Stimulated activated effector memory CD8-positive, alpha-beta T cell treated with anti-CD3 and anti-CD28 coated beads, Interleukin-12 subunit alpha, Interleukin-12 subunit beta, amount 100 ng/mL, for 72 hours (primary cell): Measurements from ENCODE around the gene GRPEL2.

Experiments used
- ATAC-seq: fragments of 150-1000 bp; cut with Tn5 transposase; 2 replicates; pipeline ENCODE4 v1.10.0; 2021
- DNase-seq, 2 donors: peaks; one replicate each; pipeline ENCODE4 v3.0.0; 2021 to 2022; ENCODE audit warnings: low spot score in 2 of 2
- H3K27ac Mint-ChIP-seq: one replicate; pipeline ENCODE4 v1.8.0; 2022; ENCODE audit warnings: mild to moderate bottlenecking, mixed read lengths
- H3K36me3 Mint-ChIP-seq: one replicate; pipeline ENCODE4 v1.8.0; 2022; ENCODE audit warnings: mild to moderate bottlenecking, mixed read lengths
- H3K4me1 Mint-ChIP-seq: one replicate; pipeline ENCODE4 v1.8.0; 2022; ENCODE audit warnings: mixed read lengths
- H3K4me3 Mint-ChIP-seq: one replicate; pipeline ENCODE4 v1.8.0; 2022; ENCODE audit warnings: mild to moderate bottlenecking, mixed read lengths
- H3K9me3 Mint-ChIP-seq: one replicate; pipeline ENCODE4 v1.8.0; 2022; ENCODE audit warnings: mixed read lengths

The GRPEL2 gene

GRCh38 chr5:149337736-149338135, 7.6 kb upstream of the GRPEL2 start:
- Mint-ChIP-seq H3K27ac (no peak overlapping the region), H3K4me3 (no peak overlapping the region), H3K36me3 (no peaks in the 10 kb centered on the region), H3K4me1 (no peaks in the 10 kb centered on the region), H3K9me3 (no peaks in the 10 kb centered on the region)
- DNase-seq (no peak), ATAC-seq (no peak)

DNA sequence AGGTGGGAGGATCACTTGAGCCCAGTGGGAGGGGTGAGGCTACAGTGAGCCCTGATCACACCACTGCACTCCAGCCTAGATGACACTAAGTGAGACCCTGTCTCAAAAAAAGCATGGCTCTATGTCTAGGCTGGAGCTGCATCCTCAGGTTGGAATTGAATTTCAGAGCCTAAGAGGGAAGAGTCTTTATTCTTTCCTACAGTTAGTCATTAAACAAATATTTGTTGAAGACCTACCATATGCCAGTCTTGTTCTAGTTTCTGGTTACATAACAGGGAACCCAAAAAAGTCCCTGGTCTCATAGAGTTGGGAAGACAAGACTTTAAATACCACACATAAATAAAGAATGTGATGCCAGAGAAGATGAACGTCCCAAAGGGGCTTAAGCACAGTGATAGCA, 6.9 kb upstream of the GRPEL2 start:
- Mint-ChIP-seq H3K4me1 (no peaks in the 10 kb centered on the region), H3K27ac (no peak overlapping the region), H3K36me3 (no peaks in the 10 kb centered on the region), H3K9me3 (no peaks in the 10 kb centered on the region), H3K4me3 (no peak overlapping the region)
- DNase-seq (no peak), ATAC-seq (no peak)

DNA sequence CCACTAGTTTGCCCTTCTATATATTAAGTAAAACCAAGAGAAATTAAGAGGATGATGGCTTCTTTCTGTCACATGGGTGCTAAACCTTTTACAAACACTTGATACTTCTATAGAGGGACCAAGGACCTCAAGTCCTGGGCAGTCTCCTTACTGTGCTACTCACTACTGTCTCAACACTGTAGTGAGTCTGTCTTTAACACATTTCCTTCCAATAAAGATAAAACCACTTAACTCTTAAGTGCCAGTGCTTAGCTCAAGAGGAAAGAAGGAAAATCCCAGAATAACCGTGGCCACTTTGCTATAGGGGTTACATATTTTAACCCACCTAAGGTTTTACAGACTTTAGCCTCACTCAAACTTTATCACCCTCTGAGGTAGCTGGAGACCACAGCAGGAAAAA, 4.4 kb upstream of the GRPEL2 start:
- Mint-ChIP-seq H3K4me3 (no peak overlapping the region), H3K36me3 (peaks cover 11% of the 10 kb centered on the region), H3K9me3 (no peaks in the 10 kb centered on the region), H3K4me1 (peaks cover 15% of the 10 kb centered on the region), H3K27ac (no peak overlapping the region)
- ATAC-seq (no peak), DNase-seq (no peak)

DNA sequence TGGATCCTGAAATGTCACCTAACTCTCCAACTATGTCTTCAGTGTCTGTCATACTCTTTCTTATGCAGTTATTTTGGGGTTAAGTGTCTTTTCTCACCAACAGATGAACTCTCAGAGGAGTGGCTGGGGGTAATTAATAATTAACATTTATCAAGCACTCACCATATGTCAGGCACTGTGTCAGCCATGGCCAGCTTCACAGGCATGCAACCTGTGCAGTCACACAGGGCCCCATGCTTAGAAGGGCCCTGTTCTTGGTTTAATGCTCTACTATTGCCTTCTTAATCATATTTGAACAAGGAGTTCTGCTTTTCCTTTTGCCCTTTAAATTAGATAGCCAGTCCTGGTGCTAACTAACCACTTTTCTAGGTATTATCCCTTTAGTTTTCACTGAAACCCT, 3.4 kb upstream of the GRPEL2 start:
- no peak for ATAC-seq
- Mint-ChIP-seq H3K4me3 (no peak overlapping the region), H3K4me1 (peaks cover 16% of the 10 kb centered on the region), H3K27ac (no peak overlapping the region), H3K36me3 (peaks cover 19% of the 10 kb centered on the region), H3K9me3 (no peaks in the 10 kb centered on the region)
- no peak for DNase-seq

DNA sequence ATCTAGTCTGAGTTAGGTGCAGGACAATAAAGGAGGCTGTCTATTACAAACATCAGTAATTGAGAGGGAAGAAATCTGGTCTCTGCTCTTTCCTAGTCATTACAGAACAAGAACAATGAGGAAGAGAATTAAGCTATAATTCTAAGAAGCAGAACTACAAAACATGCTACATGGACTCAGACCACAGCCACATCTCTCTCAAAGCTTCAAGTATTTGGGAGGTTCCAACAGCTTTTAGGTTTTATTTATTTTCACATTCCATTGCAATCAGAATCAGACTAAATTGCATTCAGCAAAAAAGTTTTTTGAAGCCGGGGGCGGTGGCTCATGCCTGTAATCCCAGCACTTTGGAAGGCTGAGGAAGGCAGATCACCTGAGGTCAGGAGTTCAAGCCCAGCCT, 1.1 kb upstream of the GRPEL2 start:
- peaks cover 40% of the 10 kb centered on the region for H3K36me3 Mint-ChIP-seq
- peak overlapping the region; percentile 91 for H3K4me3 Mint-ChIP-seq
- no peaks in the 10 kb centered on the region for H3K9me3 Mint-ChIP-seq
- peaks cover 38% of the 10 kb centered on the region for H3K4me1 Mint-ChIP-seq
- no peak for ATAC-seq
- peak overlapping the region; percentile 96 for H3K27ac Mint-ChIP-seq
- no peak for DNase-seq

- H3K4me3 Mint-ChIP-seq, result peak overlapping the region; percentile 91
- peaks cover 53% of the 10 kb centered on the region for H3K4me1 Mint-ChIP-seq
- H3K36me3 Mint-ChIP-seq, result peaks cover 57% of the 10 kb centered on the region
- H3K9me3 Mint-ChIP-seq, result no peaks in the 10 kb centered on the region
- peak; percentile 2 for ATAC-seq
- peak in 1 of 2 donors; percentile 69 for DNase-seq
- peak overlapping the region; percentile 96 for H3K27ac Mint-ChIP-seq
Observed at GRCh38 chr5:149345892-149346222, 558 bp downstream of the GRPEL2 start.

GRCh38 chr5:149348518-149348917, 3.2 kb downstream of the GRPEL2 start:
- Mint-ChIP-seq H3K4me3 (peak overlapping the region; percentile 91), H3K4me1 (peaks cover 69% of the 10 kb centered on the region), H3K27ac (peak overlapping the region; percentile 67), H3K9me3 (no peaks in the 10 kb centered on the region), H3K36me3 (peaks cover 84% of the 10 kb centered on the region)
- DNase-seq (no peak), ATAC-seq (peak; percentile 38)

- Mint-ChIP-seq H3K4me1 (peaks cover 68% of the 10 kb centered on the region), H3K27ac (peak overlapping the region; percentile 23), H3K9me3 (no peaks in the 10 kb centered on the region), H3K36me3 (peaks cover 92% of the 10 kb centered on the region), H3K4me3 (no peak overlapping the region)
- DNase-seq, result no peak
- no peak for ATAC-seq
Observed at GRCh38 chr5:149349382-149349781, 4.1 kb downstream of the GRPEL2 start.

GRCh38 chr5:149352169-149352568, 6.9 kb downstream of the GRPEL2 start:
- DNase-seq, result no peak
- H3K4me1 Mint-ChIP-seq, result peaks cover 82% of the 10 kb centered on the region
- H3K4me3 Mint-ChIP-seq, result no peak overlapping the region
- no peaks in the 10 kb centered on the region for H3K9me3 Mint-ChIP-seq
- no peak for ATAC-seq
- H3K36me3 Mint-ChIP-seq, result peaks cover 89% of the 10 kb centered on the region
- peak overlapping the region; percentile 32 for H3K27ac Mint-ChIP-seq

- H3K27ac Mint-ChIP-seq, result no peak overlapping the region
- H3K36me3 Mint-ChIP-seq, result peaks cover 79% of the 10 kb centered on the region
- no peak overlapping the region for H3K4me3 Mint-ChIP-seq
- no peaks in the 10 kb centered on the region for H3K9me3 Mint-ChIP-seq
- ATAC-seq, result no peak
- peaks cover 75% of the 10 kb centered on the region for H3K4me1 Mint-ChIP-seq
- DNase-seq, result no peak
Observed at GRCh38 chr5:149353911-149354310, 8.6 kb downstream of the GRPEL2 start.

GRCh38 chr5:149355688-149356087, 10.4 kb downstream of the GRPEL2 start:
- DNase-seq (no peak), ATAC-seq (peak; percentile 50)
- Mint-ChIP-seq H3K27ac (peak overlapping the region; percentile 90), H3K4me3 (peak overlapping the region; percentile 91), H3K9me3 (no peaks in the 10 kb centered on the region), H3K36me3 (peaks cover 62% of the 10 kb centered on the region), H3K4me1 (peaks cover 77% of the 10 kb centered on the region)

DNA sequence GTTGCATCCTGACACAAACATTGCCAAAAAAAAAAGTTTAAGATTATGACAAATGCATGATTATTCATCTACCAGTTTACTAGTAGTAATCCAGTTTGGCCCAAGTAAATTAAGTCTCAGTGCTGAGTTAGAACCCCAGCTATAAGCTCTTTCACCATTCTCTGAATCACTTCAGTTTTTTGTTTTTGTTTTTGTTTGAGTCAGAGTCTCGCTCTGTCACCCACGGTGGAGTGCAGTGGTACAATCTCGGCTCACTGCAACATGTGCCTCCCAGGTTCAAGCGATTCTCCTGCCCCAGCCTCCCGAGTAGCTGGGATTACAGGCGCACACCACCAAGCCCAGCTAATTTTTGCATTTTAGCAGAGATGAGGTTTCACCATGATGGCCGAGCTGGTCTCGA, 11.1 kb downstream of the GRPEL2 start:
- H3K27ac Mint-ChIP-seq, result peak overlapping the region; percentile 90
- H3K9me3 Mint-ChIP-seq, result no peaks in the 10 kb centered on the region
- H3K36me3 Mint-ChIP-seq, result peaks cover 55% of the 10 kb centered on the region
- H3K4me1 Mint-ChIP-seq, result peaks cover 72% of the 10 kb centered on the region
- peak; percentile 49 for ATAC-seq
- peak overlapping the region; percentile 91 for H3K4me3 Mint-ChIP-seq
- peak in 1 of 2 donors; percentile 57 for DNase-seq

DNA sequence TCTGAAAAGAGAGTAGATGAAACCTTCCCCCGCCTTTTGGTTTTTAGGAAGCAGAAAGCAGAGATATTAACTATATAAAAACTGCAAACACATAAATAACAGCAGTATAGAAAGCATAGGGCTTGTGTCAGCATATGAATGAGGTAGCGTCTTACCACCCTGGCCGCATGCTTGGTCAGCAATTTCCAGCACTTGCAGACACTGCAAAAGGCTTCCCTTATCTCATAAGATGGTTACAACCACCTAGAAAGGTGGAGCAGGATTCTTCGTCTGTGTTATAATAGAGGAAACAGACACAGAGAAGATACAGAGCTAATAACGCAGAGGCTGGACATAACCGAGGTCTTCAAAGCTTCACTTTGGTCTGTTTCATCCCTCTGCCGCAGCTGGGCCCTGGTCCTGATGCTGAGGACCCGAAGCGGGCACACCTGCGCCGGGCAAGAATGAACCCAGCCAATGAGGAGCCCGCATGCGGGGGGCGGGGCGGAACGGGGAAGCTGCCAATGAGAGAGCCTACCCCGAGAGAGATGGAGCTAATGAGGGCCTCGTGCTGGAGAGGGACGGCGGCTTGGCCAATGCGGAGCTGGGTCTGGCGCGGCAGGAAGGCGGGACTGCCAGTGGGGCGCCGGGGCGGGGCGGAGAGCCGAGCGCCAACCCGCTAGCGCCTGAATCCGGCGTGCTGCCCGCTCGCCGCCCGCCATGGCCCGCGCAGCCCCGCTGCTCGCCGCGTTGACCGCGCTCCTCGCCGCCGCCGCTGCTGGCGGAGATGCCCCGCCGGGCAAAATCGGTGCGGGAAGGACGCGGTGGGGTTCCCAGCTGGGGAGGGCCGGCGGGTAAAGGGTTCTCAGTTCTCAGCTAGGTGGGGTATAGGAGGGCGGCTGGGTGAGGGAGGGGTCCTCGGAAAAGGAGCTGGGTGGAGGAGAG, 12.3 kb downstream of the GRPEL2 start, which contains the start of gene PCYOX1L:
TSS of gene PCYOX1L (plus strand) at position 677 of the 924 bp plus-strand sequence. CDS start at position 700, 23 bp downstream.
- peaks cover 62% of the 10 kb centered on the region for H3K4me1 Mint-ChIP-seq
- peak; percentile 78 to 99 for DNase-seq
- ATAC-seq, result peak; percentile 96
- H3K4me3 Mint-ChIP-seq, result peak within 1 kb of the TSS; percentile 91
- H3K9me3 Mint-ChIP-seq, result no peaks in the 10 kb centered on the region
- H3K27ac Mint-ChIP-seq, result peak within 1 kb of the TSS; percentile 90
- H3K36me3 Mint-ChIP-seq, result peaks cover 42% of the 10 kb centered on the region

DNA sequence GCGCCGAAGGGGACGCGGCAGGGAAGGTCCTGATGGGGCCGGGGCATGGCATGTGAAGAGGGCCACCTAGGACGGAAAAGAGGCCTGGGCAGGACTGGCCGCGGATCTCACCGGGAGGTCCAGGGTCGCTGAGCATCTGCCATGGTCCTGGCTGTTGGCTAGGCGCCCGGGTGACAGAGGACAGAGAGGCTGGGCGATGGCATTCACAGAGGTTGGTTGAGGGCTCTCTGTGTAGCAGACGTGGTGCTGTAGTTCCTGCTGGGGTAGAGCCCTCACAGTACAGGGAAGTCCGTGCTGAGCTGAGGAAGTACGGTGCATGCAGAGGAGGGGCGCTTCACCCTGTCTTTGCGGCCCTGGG, 13.0 kb downstream of the GRPEL2 start:
- Mint-ChIP-seq H3K9me3 (no peaks in the 10 kb centered on the region), H3K36me3 (peaks cover 36% of the 10 kb centered on the region), H3K27ac (peak overlapping the region; percentile 90), H3K4me1 (peaks cover 61% of the 10 kb centered on the region), H3K4me3 (peak overlapping the region; percentile 91)
- ATAC-seq (peak; percentile 29), DNase-seq (no peak)

- Mint-ChIP-seq H3K36me3 (peaks cover 29% of the 10 kb centered on the region), H3K9me3 (no peaks in the 10 kb centered on the region), H3K4me1 (peaks cover 59% of the 10 kb centered on the region), H3K27ac (peak overlapping the region; percentile 90), H3K4me3 (peak overlapping the region; percentile 91)
- ATAC-seq (no peak), DNase-seq (no peak)
Observed at GRCh38 chr5:149358868-149359495, 13.7 kb downstream of the GRPEL2 start.

DNA sequence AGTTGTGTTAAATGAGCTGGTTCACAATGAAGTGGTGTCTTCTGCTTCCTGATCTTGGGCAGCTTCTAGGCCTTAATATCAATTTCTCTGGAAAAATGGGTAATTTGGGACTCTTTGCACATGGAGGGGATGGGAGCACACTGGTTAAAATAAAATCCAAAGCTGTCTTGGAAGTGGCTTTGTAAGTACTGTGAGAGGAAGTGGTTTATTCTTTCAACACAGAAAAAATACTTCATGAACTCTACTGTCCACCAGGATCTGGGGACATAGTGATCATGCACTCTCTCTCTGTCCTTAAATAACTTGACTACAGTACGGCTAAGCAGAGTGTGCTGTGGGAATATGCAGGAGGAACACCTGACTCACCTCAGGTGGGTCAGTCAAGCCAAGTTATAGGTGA, 15.0 kb downstream of the GRPEL2 start:
- peaks cover 16% of the 10 kb centered on the region for H3K36me3 Mint-ChIP-seq
- H3K9me3 Mint-ChIP-seq, result no peaks in the 10 kb centered on the region
- peaks cover 48% of the 10 kb centered on the region for H3K4me1 Mint-ChIP-seq
- peak overlapping the region; percentile 90 for H3K27ac Mint-ChIP-seq
- ATAC-seq, result no peak
- no peak for DNase-seq
- no peak overlapping the region for H3K4me3 Mint-ChIP-seq
